Measurements from ENCODE around the gene PDE10A.

DNA sequence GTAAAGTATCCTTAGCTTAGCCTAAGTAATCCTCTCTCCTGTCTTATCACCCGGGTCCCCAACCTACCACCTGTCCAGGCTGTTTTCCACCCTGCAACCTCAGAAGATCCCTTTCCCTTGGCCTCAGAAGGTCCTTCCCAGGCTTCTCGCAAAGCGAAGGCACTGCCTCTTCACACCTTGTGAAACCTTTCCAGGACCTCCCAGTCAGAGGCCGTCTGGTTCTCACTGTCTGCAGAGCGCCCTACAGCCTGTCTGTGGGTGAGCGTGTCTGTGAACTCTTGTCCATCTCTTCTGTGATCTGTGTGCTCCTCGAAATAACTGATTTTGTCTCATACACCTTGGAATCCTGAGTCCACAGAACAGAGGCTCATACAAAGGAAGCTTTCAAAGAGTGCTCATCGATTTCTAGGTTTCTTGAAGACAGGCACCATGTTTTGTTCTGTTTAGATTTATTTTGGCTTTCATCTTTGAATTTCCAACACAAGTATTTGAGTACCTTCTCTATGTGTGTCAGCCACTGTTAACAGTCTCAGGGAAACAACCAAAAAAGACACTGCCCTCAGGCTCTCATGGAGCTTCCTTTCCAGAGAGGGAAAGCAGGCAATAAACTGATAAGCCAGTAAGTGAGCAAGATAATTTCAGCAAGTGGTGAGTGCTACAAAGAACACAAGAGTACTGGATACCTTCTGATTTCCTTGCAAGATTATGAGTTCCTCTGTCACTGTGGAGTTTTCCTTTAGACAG lies 6.3 kb downstream of the PDE10A start:
- TF ChIP-seq CTCF (IDR thresholded peaks at IDR 0.05; ENCODE audit: borderline replicate concordance, extremely low read depth, low read length, poor library complexity, severe bottlenecking) (no peak), EZH2 (IDR thresholded peaks at IDR 0.05; ENCODE audit: borderline replicate concordance, low read depth, low read length, severe bottlenecking) (no peak)

Measured in DND-41 (cell line).